HEK293 (cell line): Measurements from ENCODE around the gene LDB2.

Experiments used
- CTCF ChIP-seq: fragments of 450-650 bp; formaldehyde crosslinking; IDR thresholded peaks from 2 replicates; pipeline ENCODE4 v1.5.1; 2016; ENCODE audit warnings: missing biosample characterization, missing genetic modification characterization
- TCF7L2 ChIP-seq: IDR thresholded peaks from 2 replicates; pipeline ENCODE4 v1.6.1; 2011; ENCODE audit warnings: low read depth, mild to moderate bottlenecking, inconsistent platforms, low read length, moderate library complexity, borderline replicate concordance
- YY1 ChIP-seq: fragments of 450-650 bp; formaldehyde crosslinking; IDR thresholded peaks from 2 replicates; pipeline ENCODE4 v1.5.1; 2018; ENCODE audit warnings: missing biosample characterization, missing genetic modification characterization
- ZBTB26 ChIP-seq: fragments of 450-650 bp; formaldehyde crosslinking; optimal IDR thresholded peaks from 2 replicates; pipeline ENCODE3; 2016; ENCODE audit warnings: missing biosample characterization, mild to moderate bottlenecking, missing genetic modification characterization
- ZNF76 ChIP-seq: fragments of 450-650 bp; formaldehyde crosslinking; IDR thresholded peaks from 2 replicates; pipeline ENCODE4; 2016; ENCODE audit warnings: low read depth, missing biosample characterization, missing genetic modification characterization, borderline replicate concordance
- TF ChIP-seq, protein P1 (sequence below): fragments of 450-650 bp; formaldehyde crosslinking; IDR thresholded peaks from 2 replicates; pipeline ENCODE4 v1.5.1; 2016; ENCODE audit warnings: missing biosample characterization, missing genetic modification characterization
- TF ChIP-seq, protein P2 (sequence below): fragments of 450-650 bp; IDR thresholded peaks from 2 replicates; pipeline ENCODE4 v1.5.1; 2018; ENCODE audit warnings: missing biosample characterization, mild to moderate bottlenecking, missing genetic modification characterization

DNA sequence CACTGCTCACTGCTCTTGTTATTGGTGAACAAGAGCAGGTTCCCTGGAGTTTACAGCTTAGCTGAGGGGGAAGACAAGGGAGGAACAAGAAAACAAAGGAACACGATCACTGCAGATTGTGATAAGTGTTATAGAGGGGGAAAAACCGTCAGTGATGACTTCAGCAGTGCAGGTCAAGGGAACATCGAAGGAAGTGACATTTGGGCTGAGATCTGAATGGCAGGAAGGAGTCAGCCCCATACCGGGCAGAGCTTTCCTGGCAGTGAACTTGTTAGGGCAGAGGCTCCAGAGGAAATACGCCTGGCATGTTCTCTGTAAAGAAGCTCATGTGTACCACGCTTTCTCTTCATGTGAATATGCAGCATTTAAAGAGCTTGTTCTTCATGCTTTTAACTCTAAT, 78.1 kb downstream of the LDB2 start:
- no peak for TF ChIP-seq CTCF (tag by site-specific recombination)
- TF ChIP-seq, protein P1, sequence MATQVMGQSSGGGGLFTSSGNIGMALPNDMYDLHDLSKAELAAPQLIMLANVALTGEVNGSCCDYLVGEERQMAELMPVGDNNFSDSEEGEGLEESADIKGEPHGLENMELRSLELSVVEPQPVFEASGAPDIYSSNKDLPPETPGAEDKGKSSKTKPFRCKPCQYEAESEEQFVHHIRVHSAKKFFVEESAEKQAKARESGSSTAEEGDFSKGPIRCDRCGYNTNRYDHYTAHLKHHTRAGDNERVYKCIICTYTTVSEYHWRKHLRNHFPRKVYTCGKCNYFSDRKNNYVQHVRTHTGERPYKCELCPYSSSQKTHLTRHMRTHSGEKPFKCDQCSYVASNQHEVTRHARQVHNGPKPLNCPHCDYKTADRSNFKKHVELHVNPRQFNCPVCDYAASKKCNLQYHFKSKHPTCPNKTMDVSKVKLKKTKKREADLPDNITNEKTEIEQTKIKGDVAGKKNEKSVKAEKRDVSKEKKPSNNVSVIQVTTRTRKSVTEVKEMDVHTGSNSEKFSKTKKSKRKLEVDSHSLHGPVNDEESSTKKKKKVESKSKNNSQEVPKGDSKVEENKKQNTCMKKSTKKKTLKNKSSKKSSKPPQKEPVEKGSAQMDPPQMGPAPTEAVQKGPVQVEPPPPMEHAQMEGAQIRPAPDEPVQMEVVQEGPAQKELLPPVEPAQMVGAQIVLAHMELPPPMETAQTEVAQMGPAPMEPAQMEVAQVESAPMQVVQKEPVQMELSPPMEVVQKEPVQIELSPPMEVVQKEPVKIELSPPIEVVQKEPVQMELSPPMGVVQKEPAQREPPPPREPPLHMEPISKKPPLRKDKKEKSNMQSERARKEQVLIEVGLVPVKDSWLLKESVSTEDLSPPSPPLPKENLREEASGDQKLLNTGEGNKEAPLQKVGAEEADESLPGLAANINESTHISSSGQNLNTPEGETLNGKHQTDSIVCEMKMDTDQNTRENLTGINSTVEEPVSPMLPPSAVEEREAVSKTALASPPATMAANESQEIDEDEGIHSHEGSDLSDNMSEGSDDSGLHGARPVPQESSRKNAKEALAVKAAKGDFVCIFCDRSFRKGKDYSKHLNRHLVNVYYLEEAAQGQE (tag by site-specific recombination) = no peak
- TF ChIP-seq TCF7L2 = no peak
- TF ChIP-seq YY1 = no peak
- TF ChIP-seq ZBTB26 = no peak
- TF ChIP-seq ZNF76 (tag by site-specific recombination) = no peak
- TF ChIP-seq, protein P2, sequence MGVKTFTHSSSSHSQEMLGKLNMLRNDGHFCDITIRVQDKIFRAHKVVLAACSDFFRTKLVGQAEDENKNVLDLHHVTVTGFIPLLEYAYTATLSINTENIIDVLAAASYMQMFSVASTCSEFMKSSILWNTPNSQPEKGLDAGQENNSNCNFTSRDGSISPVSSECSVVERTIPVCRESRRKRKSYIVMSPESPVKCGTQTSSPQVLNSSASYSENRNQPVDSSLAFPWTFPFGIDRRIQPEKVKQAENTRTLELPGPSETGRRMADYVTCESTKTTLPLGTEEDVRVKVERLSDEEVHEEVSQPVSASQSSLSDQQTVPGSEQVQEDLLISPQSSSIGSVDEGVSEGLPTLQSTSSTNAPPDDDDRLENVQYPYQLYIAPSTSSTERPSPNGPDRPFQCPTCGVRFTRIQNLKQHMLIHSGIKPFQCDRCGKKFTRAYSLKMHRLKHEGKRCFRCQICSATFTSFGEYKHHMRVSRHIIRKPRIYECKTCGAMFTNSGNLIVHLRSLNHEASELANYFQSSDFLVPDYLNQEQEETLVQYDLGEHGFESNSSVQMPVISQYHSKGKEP = no peak
